Sigmoid colon (tissue), 4 donors: ENCODE data around the gene PPP2R5A.

Experiments used
- POLR2A ChIP-seq, 2 donors: fragments of 450-650 bp; IDR thresholded peaks; one replicate each; pipeline ENCODE4 v1.6.1; 2016; ENCODE audit warnings: antibody characterized with exemption in 2 of 2, mild to moderate bottlenecking in 2 of 2, moderate library complexity in 2 of 2
- POLR2AphosphoS5 ChIP-seq, 4 donors: sonication (generic); formaldehyde crosslinking; IDR thresholded peaks; one replicate each; pipeline ENCODE4 v1.6.1; 2017; ENCODE audit warnings: antibody characterized with exemption in 4 of 4
- TF ChIP-seq, protein P1 (sequence below), 4 experiments: fragments of 450-650 bp in 3 of 4; fragments of 200-600 bp in 1 of 4; IDR thresholded peaks; one replicate each; pipeline ENCODE4 v1.5.1; 2016 to 2019; ENCODE audit warnings: antibody characterized with exemption in 4 of 4, mild to moderate bottlenecking in 3 of 4, moderate library complexity in 2 of 4

DNA sequence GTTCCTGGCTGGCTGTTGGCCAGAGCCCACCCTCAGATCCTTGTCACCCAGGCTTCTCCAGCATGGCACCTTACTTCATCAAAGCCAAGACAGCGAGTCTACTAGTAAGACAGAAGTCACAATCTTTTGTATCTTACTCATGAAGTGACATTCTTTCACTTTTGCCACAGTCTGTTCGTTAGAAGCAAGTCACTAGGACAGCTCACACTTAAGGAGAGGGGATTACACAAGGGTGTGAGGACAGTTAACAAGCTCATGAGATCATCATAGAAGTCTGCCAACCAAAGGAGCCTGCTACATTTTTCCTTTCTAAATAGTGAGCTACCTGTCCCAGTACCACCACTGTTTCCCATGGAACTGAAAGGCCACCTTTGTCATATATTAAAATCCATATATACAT is 68.0 kb downstream of the PPP2R5A start:
- TF ChIP-seq POLR2A (IDR thresholded peaks at IDR 0.05) (no peak), POLR2AphosphoS5 (IDR thresholded peaks at IDR 0.05) (no peak)
- TF ChIP-seq, protein P1, sequence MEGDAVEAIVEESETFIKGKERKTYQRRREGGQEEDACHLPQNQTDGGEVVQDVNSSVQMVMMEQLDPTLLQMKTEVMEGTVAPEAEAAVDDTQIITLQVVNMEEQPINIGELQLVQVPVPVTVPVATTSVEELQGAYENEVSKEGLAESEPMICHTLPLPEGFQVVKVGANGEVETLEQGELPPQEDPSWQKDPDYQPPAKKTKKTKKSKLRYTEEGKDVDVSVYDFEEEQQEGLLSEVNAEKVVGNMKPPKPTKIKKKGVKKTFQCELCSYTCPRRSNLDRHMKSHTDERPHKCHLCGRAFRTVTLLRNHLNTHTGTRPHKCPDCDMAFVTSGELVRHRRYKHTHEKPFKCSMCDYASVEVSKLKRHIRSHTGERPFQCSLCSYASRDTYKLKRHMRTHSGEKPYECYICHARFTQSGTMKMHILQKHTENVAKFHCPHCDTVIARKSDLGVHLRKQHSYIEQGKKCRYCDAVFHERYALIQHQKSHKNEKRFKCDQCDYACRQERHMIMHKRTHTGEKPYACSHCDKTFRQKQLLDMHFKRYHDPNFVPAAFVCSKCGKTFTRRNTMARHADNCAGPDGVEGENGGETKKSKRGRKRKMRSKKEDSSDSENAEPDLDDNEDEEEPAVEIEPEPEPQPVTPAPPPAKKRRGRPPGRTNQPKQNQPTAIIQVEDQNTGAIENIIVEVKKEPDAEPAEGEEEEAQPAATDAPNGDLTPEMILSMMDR (IDR thresholded peaks at IDR 0.05): no peak
